Left hindlimb (tissue), 1 donor: Measurements from ENCODE around the gene MSANTD2.

ENCODE experiments used
- DNase-seq: peaks from one replicate; pipeline ENCODE4 v3.0.0-alpha.2; 2018

MSANTD2 gene

DNA sequence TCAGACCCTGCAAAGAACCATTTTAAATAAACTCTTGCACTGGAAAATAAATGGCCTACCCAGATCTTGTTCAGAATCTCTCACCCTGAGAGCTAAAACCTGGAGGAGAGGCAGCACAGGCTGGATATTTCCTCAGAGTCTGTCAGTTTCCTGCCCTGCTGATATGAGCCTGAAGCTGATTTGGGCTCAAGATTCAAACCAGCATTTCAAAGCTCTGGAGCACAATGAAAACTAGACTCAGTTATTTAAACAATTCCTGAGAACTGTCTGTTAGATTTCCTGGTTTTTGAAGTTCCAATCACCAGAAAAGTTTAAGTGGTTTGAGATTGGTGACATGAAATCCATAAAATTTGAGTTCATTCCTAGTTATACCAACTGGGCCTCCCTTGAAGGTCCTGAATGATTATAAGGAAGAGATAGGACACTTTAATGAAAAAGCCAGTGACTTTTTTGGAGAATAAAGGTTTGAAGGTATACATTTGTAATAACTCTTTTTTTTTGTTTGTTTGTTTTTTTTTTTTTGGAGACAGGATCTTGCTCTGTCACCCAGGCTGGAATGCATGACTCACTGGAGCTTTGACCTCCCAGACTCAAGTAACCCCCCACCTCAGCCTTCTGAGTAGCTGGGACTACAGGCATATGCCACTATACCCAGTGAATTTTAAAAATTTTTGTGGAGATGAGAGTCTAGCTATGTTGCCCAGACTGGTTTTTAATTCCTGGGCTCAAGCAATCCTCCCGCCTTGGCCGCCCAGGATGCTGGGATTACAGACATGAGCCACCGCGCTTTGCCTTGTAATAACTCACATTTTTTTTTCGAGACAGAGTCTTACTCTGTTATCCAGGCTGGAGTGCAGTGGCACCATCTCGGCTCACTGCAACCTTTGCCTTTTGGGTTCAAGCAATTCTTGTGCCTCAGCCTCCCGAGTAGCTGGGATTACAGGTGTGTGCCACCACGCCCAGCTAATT is 30.1 kb downstream of the MSANTD2 start:
- no peak for DNase-seq

DNA sequence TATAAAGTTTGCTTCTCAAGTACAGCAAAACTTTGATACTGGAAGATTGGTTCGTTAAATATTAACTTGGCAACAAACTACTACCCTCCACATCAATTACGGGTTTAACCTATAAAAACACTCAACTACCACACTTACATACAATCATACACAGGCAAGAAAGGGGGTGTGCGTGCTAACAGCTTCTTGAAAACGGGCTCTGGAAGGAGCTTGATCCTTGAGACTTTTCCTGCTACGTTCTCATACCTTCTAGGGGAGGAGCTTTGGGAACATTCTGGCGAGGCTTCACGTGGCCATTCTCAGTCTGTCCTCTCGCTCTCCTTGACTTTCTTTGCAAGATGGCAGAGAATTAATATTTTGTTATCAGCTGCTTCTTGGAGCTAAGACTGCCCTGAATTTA is 31.3 kb downstream of the MSANTD2 start:
- no peak for DNase-seq

DNA sequence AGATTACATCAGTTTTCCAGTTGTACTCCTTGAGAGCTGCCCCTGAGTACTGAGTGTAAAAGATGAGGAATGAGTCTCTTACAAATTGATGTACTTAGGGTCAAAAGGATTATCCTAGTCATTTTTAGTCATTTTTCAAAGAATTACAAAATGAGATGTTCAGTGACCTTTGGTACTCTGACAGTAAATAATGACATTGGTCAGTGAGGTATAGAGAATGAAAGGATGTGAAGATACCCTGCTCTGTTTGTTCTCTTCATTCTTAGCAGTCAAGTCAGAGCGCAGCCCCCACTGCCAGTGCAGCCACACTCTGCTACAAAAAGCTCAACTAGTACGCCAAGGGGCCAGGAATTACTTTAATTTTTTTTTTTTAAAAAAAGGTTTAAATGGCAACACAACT is 34.0 kb downstream of the MSANTD2 start:
- no peak for DNase-seq

DNA sequence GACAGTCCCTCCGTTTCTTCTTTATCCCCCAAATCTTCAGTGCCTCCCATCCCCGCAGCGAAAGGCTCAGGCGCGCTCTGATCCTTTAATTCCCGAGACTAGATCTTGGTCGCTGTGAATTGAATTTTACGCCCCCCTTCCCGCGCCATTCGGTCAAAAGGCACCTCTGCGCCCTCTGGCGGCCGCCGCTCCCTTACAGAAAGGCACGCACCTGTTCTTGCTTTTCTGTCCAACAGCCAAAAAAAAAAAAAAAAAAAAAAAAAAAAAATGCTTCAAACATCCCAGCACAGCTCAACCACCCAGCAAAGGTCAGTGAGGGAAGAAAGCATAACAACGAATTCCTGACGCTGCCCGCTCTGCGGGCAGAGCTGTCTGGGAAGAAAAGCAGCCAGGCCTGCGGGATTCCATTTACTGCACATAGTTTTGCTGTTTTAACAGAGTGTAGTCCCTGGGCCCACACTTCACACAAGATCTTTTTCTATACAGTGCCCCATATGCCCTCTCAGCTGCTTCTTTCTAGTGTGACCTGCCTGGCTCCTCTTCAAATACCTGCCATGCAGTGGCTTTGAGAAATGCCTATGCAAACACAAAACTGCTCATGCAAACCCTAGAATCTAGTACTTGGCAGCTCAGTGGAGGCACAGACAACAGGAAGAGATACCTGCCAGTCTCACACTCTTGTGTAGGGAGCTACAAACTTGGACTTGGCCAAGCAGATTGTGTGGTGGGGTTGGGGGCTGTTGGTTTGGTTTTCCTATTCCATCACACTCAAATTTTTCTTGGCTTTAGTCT is 36.9 kb downstream of the MSANTD2 start:
- peak; percentile 88 for DNase-seq

DNA sequence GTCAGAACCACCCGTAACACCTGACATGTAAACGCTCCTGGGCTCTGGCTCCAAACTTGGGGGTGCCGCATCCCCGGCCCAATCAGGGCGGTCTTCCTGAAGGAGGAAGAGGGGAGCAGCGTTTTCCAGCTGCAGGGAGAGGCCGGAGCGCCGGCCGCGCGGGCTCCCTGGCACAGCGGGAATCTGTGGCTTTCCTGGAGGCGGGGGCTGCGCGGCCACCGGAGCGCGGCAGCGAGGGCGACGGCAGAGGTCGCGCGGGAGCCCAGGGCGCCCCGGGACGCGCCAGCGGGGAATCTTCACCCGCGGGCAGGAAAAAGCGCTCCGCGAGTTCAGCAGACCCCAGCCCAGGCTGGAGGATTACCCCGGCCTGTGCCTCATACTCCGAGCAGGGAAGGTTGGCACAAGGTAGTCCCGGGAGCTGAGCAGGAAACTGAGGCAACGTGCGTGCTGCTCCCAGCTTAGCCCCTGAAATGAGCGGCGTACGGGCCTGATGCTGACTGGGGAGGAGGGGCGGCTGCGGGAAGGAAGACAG is 37.5 kb downstream of the MSANTD2 start:
- DNase-seq: peak; percentile 44

DNA sequence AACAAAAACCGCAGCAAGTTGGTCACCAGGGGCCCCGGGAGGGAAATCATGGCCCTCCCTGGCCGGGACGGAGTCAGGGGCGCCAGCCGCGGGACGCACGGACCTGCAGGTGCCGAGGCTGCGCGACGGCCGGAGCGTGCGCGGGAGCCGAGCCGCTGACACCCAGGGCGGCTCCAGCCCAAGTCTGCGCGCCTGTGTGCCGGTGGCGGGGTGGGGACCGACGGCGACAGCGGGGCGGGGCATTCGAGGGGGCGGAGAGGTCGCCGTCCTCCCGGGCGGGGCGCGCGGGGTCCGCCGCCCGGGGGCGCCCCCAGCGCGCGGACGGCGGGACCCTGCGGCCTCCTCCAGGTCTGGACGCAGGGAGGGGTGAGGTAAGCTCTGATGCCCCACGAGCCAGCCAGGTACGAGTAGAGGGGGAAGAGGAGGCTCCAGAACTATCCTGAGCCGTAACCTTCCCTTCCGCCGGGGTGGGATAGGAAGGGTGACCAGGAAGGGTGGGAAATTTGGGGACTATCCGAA is 38.0 kb downstream of the MSANTD2 start, which contains the start of gene ESAM:
TSS of gene ESAM (minus strand) at position 186 of the 519 bp plus-strand sequence. CDS start at position 50, 136 bp downstream.
- peak; percentile 33 for DNase-seq

DNA sequence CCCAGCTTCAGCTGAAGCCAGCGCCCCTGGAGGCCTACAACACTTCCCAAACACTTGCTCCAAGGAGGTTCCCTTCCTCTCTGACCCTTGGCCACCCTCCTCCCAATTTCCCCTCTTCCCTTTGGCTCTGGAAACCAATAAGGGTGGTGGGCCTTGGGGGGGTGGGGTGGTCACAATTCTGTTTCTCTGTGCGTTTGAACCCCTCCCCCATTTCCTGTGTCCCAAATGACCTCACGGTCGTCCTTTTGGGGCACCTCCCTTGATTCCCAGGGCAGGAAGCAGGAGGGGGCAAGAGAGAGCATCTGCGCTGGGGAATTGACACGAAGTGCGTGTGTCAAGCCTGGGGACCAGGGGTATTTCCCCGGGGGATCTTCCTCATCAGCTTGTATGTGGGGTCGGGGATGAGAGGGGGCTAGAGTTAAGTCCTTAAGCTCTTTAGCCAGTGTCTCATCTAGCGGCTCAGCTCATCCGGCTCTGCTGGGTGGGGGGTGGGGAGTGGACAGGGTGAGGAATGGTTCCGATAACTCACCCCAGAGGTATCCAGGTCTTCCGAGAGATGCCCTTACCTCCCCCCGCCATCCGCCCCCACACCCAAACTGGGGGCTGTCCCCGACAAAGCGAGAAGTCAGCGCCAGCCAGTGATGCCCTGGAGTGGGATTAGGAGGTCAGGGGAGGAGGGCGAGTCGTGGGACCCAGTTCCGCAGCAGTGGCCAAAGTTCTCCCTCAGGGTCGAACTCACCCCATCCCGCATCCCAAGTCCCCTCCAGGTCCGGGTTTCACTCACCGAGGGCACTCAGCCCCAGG is 38.7 kb downstream of the MSANTD2 start:
- DNase-seq: no peak

DNA sequence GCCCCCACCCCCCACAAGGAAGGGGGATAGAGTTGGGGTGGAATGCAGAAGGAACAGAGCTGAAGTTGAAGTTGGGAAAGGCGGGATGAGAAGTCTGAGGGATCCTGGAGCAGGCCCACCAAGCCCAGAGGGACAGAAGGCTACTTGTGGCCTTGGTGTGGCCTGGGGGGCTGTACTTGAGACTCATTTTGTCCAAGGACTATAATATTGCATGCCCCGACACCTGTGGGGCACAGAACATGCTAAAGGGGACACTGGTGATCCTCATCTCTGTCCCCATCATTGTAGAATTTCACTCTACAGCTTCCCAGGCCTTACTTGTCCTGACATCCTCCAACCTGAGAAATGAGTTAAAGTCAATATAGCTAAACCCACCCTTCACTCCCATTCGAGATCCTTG is 39.4 kb downstream of the MSANTD2 start:
- no peak for DNase-seq

DNA sequence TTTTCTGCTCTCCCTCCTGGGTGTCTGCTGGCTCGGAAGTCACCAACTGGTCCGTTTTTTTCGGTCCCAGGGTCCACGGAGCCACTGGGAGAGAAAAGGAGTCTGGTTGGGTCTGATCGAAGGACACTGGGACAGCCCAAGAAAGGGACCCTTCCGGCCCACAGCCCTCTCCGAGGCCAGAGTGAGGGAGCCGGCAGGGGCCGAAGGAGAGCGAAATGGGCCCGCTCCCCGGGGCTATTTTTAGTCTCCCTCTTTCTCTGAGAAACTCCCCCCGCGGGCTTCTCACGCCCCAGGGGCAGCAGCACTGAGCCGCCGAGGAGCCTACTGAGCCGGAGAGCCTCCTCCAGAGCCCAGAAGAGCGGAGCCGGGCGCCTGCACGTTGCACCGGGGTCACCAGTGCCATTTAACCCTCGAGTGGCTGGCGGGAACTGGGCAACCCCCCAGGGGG is 40.0 kb downstream of the MSANTD2 start:
- peak; percentile 36 for DNase-seq

DNA sequence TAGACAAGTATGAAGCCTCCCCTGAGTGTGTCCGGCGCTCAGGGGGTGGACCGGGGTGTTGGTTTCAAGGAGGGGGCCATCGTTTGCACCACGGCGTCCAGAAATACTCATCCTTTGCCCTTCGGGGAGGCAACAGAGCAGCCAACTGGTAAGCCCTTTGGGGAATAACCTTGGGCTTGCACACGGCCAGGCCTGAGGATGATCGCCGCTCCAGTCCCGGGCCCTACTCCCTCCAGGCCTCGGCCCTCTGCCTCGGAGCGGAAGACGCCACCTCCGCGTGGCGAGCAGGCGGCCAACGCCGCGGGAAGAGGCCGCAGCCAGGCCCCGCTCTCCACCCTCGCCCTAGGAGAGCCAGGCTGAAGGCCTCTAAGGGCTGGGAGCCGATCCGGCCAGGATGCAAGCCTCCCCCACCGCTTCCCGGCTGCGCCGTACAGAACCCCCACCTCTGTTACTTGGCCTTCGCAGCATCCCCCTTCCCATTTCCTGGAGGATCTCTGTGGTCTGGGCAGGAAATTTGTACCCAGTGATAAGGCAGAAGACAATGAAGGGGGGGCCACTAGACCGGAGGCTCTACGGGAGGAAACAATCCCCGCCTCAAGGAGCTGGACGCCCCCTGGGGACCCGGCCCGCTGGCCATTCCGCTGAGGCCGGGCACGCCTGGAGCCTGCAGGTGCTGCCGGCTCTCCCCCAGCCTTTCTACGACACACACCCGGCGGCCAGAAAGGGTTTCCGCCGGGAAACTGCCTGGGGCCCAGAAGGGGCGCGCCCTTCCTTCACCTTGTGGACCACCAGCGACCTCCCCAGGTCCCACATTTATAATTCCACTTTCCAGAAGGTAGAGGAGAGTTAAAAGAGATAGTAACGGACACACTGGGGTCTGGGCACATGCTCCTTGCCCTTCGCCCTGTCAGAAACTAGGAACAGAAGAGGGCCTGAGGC is 40.7 kb downstream of the MSANTD2 start:
- DNase-seq: no peak

DNA sequence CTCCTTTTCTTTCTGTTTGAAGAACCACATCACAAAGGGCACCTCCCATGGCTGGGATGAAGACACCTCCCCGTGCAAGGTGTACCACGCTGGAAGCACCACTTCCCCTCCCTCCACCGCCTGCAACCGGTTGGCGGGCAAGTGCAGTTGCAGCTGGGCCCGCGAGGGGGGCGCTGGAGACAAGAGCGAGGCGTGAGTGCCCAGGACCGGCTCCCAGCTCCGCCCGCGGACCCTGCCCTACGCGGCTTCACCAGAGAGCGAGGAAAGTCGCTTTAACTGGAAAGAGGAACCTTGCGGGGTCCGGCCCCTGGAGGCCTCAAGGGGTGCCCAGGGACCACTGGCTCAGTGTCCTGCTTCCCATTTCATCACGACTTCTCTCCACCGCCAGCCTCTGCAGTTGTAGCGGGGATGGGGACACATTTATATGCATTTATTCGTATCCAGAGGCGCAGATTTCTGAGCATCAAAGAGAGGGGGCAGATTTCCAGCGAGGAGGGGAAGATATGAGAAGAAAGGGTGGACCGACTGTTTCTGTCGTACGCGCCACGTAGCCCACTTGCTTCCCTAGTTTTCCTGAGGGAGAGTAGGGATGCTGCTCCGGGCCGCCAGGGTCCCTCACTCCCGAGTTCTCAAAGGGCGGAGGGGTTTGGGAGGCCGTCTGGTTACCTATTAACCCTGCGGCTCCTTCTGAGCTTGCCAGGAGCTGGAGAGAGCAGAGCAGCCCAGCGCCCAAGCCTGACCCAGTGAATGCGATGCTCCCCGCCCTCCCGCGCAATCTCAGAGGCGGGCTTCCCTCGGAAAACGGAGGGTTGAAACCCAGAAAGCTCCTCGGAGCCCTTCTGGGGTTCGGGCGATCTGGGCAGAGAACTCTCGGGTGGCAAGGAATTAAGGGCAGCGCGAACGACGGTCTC is 41.6 kb downstream of the MSANTD2 start:
- DNase-seq: peak; percentile 71

DNA sequence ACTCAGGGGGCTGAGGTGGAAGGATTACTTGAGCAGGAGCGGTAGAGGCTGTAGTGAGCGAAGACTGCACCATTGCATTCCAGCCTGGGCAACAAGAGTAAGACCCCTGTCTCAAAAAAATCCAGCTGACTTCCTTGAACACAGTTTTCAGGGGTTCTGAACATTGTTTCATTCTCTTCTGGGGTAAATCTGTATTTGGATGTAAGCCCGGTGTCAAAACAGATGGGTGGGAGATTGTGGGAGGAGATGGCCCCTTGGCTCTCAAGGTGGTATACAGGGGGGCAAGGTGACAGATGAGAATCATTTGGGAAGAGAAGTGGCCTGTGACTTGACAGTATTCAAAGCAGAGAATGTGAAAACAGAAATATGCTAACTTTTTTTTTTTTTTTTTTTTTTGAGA is 42.9 kb downstream of the MSANTD2 start:
- DNase-seq: no peak

DNA sequence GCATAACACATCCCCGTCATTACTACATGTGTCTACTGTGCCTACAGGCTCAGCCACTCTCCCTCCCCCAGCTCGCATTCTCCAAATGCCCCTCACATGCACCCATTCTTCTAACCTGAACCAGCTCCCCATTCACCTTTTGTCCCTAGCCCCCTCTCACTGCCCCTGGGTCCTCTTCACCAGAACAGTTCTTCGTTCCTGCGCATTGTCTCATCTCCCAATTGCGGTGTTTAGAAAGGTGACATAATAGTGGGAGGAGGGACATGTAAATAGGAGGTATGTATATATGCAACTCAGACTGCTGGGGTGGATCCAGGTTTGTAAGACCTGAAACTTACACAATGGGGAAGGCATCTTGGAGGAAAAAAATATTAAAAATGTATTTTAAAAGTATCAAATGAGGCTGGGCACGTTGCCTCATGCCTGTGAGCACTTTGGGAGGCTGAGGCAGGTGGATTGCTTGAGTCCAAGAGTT is 43.4 kb downstream of the MSANTD2 start:
- DNase-seq: no peak

DNA sequence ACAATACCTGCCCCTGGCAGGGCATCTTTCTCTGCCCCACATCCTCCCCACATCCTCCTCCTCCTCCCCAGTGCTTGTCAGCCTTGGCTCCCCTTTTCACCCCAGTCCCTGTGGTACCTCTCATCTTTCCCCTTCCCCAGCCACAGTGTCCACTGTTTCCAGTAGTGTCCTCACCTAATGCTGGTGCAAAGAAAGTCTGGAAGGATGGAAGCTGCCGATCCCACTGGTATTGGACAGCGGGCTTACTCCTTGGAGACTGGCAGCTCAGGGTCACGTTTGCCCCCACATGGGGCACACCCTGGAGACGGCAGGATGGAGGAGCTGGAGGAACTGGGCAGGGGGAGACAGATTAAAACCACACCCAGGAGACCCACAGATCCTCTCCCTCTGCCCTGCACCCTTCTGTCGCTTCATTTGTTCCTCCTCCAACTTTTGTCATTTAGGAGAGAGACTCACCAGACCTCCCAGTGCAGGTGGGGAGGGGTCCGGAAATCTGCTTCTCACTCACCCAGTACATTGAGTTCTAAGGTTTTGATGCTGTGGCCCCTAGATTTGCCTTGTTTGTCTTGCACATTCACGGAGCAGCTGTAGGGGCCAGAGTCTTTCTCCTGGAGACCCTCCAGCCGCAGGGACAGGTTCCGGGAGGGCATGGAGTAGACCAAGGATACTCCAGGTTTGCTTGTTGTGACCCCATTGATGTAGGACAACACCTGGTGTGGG is 44.0 kb downstream of the MSANTD2 start:
- no peak for DNase-seq

DNA sequence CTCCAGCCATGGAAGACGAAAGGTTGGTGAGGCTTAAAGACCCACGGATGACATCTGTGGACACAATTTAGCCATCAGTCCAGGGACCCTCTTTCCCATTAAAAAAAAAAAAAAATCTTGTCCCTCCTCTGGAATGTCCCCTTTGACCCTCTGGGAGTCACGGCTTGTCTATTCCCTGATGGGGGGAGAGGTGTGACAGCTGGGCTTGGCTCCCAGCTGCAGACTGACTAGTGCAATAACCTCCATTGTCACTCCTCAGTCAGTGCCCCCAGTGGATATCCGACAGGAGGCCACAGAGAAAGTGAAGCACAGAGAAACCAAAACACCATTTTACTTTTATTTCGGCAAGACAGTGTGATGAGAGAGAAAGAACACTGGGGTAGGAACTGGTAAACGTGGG is 45.5 kb downstream of the MSANTD2 start:
- no peak for DNase-seq

DNA sequence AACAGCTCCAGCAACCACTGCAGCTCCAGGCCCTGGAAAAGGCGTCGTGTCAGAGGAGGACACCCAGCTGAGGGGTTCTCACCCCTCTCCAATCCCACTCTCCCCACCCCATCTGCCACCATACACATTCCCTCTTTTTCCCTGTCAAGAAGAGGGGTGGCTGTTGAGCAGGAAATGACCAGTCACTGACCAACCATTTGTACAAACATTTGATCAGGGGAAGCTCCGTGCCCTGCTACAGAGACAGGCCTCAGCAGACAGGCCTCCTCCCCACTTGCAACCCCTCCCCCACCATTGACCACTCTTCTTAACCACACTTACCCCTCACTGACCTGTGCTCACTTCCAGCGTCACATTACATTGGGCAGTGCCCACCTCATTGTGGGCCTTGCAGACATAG is 45.9 kb downstream of the MSANTD2 start:
- no peak for DNase-seq

DNA sequence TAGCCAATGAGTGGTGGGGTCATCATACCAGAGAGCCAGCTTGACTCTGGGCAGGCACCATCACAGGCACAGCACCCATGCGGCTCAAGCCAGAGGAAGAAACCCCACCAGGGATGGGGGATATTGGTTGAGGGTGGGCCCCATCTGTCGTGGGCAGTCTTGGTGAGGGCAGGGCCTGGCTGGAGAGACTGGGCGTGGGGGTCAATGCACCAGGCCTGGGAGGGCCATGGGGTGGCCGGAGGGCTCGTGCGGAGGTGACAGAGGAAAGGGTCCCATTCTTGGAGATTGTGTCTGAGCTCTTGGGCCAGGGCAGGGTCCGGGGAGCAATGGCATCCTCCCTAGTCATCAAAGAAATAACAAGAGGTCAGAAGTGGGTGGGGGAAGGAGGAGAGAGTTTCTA is 46.6 kb downstream of the MSANTD2 start:
- no peak for DNase-seq

DNA sequence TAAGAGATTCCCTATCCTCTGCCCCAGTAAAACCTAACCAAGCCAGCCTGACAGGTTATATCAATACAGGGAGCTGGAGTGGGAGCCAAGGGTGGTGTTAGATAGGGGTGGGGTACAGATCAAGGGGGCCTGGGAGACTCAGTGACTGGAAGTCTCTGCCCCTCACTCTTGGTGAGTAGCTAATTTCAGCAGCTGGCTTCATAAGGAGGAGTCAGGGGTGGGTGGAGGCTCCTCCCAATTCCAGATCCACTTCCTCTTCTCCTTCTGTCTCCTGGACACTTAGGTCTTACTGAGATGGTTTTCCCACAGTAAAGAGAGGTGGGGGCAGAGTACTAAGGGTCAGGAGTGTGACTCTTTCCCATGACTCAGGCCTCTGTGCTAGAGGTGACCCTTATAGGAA is 47.0 kb downstream of the MSANTD2 start:
- DNase-seq: no peak

DNA sequence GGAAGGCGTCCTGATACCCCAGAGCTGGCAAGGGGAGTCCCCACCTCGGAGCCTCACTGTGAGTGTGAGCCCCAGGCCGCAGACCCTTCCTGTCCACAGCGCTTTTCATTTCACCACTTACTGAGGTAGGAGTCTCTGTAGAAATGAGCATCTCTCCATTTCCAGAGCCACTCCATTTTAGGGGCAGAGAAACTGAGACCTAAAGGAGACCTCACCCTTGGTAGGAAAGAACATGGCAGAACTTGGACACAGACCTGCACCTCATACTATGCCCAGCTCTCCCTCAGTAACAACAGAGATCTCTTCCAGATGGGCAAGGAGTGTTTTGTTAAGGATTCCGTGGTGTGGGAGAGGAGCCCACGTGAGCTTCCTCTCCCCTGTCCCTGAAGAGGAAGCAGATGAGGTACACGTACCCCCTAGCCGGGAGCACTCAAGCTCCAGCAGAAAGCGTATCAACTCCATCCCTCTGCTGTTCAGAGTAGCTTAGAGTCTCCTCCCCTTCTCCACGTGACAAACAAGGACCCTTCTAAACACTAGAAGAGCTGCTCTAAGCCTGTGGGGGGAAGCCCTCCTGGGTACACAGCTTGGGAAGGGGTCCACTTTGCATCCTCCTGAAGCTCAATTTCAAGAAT is 47.6 kb downstream of the MSANTD2 start:
- DNase-seq: no peak
